ENCODE data around the gene PDZD2.

DNA sequence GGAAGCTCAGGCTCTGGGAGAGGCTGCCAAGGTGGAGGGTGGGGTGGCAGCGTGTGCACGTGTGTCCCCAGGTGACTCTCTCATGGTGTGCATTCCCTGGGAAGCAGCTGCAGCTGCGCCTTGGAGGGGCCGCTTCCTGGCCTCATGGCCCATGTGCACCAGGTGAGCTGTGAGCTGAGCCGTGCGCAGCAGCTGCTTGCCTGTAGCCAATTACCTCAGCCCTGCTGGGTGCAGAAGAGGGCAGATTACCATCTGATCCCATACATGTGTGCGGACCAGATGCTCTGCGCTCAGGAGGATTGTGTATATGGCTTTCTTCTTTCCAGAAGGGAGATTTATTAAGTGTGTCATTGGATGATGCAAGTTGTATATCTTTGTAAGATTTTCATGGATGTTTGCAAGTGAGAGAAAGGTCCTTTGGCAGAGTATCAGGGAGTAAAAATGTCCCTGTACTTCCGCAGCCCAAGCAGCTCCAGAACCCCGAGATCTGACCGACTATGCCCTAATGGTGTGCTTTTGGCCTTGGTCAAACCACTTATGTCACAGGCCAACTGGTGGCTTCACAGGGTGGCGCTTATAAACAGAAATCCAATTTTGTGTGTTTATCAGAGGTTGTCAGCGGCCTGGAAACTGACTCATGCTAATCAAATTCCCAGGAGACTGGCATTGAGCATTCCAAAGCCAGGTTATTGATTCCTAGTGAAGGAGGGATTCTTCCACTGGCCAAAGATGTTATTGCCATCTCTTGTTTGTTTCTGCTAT lies 305.9 kb downstream of the PDZD2 start:
- TF ChIP-seq POLR2A (IDR thresholded peaks at IDR 0.05): no peak
- TF ChIP-seq, protein P1, sequence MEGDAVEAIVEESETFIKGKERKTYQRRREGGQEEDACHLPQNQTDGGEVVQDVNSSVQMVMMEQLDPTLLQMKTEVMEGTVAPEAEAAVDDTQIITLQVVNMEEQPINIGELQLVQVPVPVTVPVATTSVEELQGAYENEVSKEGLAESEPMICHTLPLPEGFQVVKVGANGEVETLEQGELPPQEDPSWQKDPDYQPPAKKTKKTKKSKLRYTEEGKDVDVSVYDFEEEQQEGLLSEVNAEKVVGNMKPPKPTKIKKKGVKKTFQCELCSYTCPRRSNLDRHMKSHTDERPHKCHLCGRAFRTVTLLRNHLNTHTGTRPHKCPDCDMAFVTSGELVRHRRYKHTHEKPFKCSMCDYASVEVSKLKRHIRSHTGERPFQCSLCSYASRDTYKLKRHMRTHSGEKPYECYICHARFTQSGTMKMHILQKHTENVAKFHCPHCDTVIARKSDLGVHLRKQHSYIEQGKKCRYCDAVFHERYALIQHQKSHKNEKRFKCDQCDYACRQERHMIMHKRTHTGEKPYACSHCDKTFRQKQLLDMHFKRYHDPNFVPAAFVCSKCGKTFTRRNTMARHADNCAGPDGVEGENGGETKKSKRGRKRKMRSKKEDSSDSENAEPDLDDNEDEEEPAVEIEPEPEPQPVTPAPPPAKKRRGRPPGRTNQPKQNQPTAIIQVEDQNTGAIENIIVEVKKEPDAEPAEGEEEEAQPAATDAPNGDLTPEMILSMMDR (IDR thresholded peaks at IDR 0.05): no peak

All from vagina (tissue), 2 donors.